HG03342 (cell line): ENCODE results near the gene RPS26.
"Not testable (repeated sequence)": the region's sequence is repeated elsewhere in the genome, so short reads cannot be mapped to it uniquely, and the experiment has no call there.

Experiments used
- ATAC-seq: cut with Tn5 transposase; IDR thresholded peaks from one replicate; pipeline ENCODE4 v1.9.1; 2021; ENCODE audit warnings: mild to moderate bottlenecking, moderate library complexity; ENCODE audit not compliant: unreplicated experiment

The RPS26 gene

DNA sequence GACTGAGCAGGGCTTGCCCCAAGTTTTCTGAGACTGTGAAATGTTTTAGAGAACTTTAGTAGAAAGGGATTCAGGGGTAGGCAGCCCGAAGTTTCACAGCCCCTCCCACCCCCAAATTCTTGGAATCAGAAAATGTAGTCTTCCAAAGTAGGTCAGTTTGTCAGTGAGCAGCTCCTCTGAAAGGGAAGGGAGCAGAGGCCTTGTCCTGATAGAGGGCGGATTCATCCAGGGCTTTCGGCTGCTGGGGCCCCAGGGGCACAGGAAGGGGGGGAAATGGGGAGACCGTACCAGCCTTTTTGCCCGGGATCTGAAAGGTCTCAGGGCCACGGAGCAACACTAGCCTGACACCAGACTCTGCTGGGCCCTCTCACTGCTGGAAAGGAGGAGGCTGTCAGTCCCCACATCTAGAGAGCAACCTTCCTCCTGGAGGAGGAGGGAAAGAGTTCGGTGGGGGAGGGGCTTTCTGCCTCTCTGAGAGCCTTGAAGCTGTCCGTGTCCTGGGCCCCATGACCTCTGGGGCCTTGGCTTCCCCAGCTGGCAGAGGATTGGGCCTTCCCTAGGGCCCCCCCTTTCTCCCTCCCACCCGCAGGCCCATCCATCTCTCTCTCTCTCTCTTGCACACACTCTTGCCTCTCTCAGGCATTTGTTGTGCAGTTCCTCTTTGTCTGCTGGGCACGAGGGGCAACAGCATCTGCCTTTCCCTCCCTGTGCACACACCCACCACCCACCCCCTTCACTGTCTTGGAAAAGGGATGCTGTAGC lies 21.1 kb upstream of the RPS26 start, which contains the start of gene IKZF4:
IKZF4 (plus strand) TSS at position 621 of the 762 bp plus-strand sequence. CDS start 451 bp downstream, outside the sequence.
- no peak for ATAC-seq

DNA sequence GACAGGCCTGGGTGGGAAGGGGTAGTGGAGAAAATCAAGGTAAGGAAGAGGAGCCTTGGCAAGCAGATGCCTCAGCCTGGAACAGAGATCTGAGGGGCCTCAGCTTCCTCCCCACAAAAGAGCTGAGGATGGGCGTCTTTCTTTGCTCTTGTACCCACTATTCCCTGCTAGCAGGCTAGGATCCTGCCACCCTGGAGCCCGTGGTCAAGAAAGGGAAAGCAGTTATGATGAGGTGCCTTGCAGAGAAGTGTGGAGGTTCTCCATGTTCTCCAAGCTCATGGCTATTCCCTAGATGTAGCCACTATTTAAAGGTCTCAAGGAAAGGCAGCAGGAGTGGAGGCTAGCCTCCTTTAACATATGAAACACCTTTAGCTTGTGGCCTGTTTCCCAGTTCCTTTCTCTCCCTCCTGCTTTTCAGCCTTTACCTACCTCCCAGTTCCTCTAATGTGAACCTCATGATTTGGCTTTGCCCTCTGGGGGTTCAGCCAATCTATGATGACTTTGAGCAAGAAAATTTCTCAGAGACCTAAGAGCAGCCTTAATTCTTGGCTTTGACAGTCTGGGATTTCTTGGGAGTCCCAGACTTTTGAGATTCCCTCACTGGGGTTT lies 19.7 kb upstream of the RPS26 start:
- no peak for ATAC-seq

DNA sequence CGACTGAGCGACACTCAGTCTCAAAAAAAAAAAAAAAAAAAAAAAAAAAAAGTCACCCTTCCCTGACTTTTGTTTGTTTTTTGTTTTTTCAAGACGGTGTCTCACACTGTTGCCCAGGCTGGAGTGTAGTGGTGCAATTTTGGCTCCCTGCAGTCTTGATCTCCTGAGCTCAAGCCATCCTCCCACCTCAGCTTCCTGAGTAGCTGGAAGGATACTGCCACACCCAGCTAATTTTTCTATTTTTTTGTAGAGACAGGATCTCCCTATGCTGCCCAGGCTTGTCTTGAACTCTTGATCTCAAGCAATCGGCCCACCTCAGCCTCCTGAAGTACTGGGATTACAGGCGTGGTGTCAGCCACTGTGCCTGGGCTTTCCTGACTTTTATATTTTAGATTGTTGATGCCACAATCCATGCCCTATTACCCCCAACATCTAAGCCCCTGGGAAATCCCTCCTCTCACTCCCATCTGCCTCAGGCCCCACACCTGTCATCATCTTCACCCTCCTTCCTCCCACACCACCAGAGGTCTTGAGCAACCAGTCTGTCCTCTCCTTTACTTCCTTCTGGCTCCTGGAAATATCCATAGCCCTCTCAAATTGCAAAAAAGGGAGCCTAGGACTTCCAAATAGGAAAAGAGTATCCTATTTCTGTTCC lies 13.1 kb upstream of the RPS26 start:
- ATAC-seq, result no peak

DNA sequence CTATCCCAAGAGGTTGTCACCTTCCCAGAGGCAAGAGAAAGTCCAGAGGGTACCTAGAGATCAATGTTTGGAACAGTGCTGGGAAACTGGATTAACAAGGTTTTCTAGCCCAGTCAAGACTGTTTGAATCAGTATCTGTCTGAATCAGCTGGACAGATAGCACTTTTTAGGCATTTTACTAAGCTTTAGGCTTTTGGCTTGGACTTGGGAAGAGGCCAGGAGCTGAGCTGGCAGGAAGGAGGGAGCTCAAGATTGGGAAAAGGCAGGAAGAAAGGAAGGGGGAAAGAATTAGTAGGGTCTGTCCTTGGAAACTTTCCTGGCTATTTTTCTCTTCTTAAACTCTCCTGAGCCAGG lies 12.6 kb upstream of the RPS26 start:
- no peak for ATAC-seq

DNA sequence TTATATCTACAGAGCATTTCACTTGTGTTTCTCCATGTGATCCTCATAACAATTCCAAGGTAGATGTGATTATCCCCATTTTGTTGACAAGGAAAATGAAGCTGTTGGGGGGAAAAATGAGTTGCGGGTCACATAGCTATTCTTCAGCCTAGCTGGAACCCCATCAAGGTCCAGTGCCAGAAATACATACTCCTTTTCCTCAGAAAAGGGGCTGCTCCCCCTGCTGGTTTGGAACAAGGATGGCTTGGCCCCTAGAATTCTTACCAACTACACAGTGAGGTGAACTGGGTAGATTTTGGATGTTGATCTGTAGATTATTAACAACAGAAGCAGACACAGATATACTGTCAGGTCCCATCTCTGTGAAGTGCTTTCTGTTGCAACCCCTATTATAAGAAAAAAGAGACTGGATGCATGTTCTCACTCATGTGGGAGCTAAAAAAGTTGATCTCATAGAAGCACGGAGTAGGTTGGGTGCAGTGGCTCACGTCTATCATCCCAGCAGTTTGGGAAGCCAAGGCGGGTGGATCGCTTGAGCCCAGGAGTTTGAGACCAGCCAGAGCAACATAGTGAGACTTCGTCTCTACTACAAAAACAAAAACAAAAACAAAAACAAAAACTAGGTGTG lies 11.9 kb upstream of the RPS26 start:
- no peak for ATAC-seq

DNA sequence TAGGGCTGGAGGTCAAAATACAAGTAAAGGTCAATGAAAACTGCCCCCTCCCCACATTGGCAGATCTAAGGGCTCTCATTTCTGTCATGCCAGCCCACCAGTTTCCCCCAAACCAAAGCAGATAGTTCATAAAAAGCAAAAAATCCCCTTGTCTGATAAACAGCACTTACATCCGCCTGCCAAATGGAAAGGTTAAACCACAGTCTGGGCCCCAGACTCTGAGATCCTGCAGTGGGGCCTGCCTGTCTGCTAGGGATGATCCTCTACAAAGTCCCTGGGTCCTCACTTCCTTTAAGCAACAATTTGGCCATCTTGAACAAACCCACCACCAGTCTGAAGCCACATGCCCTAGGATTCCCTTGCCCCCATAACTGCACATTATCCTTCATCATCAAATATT lies 9.7 kb upstream of the RPS26 start:
- ATAC-seq, result no peak

DNA sequence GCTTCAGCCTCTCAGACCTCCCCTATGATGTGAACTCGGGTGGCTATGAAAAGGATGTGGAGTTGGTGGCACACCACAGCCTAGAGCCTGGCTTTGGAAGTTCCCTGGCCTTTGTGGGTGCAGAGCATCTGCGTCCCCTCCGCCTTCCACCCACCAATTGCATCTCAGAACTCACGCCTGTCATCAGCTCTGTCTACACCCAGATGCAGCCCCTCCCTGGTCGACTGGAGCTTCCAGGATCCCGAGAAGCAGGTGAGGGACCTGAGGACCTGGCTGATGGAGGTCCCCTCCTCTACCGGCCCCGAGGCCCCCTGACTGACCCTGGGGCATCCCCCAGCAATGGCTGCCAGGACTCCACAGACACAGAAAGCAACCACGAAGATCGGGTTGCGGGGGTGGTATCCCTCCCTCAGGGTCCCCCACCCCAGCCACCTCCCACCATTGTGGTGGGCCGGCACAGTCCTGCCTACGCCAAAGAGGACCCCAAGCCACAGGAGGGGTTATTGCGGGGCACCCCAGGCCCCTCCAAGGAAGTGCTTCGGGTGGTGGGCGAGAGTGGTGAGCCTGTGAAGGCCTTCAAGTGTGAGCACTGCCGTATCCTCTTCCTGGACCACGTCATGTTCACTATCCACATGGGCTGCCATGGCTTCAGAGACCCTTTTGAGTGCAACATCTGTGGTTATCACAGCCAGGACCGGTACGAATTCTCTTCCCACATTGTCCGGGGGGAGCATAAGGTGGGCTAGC lies 7.0 kb upstream of the RPS26 start:
- no peak for ATAC-seq

DNA sequence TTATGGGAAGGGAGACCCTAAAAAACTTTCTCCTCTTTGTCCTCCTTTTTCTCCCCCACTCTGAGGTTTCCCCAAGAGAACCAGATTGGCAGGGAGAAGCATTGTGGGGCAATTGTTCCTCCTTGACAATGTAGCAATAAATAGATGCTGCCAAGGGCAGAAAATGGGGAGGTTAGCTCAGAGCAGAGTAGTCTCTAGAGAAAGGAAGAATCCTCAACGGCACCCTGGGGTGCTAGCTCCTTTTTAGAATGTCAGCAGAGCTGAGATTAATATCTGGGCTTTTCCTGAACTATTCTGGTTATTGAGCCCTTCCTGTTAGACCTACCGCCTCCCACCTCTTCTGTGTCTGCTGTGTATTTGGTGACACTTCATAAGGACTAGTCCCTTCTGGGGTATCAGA lies 4.6 kb upstream of the RPS26 start:
- no peak for ATAC-seq

DNA sequence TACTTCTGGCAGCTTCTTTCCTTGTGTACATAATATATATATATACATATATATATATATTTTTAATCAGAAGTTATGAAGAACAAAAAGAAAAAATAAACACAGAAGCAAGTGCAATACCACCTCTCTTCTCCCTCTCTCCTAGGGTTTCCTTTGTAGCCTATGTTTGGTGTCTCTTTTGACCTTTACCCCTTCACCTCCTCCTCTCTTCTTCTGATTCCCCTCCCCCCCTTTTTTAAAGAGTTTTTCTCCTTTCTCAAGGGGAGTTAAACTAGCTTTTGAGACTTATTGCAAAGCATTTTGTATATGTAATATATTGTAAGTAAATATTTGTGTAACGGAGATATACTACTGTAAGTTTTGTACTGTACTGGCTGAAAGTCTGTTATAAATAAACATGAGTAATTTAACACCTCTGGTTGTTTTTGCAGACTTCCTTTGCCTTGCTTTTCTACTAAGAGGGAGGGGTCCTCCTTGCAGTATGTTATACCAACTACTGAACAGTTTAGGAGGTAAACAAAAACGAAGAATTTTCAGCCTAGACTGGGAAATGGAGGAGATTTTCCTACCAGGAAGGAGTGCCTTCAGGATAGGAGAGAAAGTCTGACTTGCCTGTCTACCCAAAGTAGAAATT lies 3.6 kb upstream of the RPS26 start:
- ATAC-seq, result no peak

DNA sequence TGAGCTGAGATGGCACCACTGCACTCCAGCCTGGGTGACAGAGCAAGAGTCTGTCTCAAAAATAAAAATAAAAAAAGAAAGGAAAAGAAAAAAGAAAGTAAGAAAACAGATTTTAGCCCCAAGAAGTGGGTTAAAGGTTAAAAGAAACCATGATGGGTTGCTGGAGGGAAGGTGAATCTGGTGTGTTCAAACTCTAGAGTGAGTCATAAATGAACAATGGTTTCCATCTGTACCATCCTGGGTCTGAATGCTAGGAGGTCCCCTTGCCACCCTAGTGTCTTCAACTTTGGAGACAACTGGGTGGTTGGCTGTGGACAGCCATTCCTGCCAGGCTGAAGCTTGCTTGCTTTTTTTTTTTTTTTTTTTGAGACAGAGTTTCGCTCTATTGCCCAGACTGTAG lies 1.6 kb upstream of the RPS26 start:
- no peak for ATAC-seq

DNA sequence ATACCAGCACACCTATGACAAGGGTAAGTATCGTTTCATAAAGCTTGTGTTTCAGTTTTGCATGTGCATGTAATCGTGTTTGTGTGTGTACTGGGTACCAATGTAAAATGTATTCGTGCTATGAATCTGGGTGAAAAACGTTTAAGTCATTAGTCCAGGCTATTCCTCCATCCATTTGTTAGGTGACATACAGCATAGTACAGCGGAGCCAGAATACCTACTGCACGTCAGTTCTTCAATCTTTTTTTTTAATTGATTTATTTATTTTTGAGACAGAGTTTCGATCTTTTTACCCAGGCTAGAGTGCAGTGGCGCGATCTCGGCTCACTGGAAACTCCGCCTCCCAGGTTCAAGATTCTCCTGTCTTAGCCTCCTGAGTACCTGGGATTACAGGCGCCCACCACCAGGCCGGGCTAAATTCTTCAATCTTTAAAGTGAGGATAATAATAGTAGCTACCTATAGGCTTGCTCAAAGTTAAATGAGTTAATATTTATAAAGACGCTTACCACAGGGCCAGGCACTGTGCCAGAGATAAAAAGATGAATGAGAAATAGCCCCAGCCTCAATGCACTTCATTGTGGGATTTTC lies 661 bp upstream of the RPS26 start:
- ATAC-seq, result no peak

DNA sequence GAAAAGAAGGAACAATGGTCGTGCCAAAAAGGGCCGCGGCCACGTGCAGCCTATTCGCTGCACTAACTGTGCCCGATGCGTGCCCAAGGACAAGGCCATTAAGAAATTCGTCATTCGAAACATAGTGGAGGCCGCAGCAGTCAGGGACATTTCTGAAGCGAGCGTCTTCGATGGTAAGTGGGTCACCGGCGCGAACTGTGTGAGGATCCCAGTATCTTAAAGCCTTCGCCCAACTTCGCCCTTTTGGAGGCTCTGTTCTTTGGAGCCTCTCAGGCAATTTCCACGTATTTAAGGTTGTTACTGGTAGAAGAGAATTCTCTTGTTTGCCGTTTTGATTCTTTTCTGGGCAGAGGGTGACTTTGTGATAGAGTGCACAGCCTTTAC lies 704 bp downstream of the RPS26 start:
- ATAC-seq, result not testable (repeated sequence)

DNA sequence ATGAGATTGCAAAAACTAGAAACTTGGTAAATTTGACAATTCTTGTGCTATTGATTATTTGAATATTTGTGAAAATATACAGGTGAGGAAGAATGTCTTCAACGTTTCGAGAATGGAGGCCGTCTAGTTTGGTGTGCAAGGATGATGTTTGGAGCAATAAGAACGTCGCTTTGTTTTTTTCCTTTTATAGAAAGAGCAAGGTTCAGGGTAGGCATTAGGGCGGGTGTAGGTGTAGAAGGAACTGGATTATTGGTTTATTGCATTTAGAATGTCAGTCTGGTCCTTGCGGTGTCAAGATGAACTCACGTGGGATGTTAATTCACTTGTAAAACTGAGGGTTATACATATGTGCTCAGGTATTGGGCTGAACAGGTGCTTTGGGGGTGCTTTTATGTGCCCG lies 1.1 kb downstream of the RPS26 start:
- no peak for ATAC-seq

DNA sequence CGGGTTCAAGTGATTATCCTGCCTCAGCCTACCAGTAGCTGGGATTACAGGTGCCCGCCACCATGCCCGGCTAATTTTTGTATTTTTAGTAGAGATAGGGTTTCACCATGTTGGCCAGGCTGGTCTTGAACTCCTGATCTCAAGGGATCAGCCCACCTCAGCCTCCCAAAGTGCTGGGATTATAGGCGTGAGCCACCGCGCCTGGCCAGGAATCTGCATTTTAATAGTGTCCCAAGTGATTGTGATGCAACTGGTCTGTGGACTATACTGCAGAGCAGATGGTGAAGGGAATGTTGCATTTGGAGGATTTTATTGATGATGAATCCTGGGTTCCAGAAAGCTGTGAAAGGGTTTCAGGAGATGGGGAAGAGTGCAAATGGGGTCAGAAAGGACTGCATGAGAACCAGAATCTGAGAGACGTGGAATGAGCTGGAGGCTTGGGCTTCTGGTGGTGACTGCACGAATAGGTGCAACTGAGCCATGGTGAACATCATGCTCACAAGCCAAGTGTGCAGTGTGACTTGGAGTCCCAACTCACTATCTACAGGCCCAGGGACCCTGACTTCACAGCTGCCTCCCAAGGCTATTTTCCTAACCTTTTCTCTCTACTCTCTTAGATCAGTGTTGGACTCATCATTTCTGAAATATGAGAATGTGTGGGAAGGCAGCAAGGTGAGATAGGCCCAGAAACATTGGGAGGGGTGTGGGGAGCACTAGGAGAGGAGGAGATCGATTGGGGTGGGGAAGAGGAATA lies 4.5 kb downstream of the RPS26 start:
- ATAC-seq, result no peak

DNA sequence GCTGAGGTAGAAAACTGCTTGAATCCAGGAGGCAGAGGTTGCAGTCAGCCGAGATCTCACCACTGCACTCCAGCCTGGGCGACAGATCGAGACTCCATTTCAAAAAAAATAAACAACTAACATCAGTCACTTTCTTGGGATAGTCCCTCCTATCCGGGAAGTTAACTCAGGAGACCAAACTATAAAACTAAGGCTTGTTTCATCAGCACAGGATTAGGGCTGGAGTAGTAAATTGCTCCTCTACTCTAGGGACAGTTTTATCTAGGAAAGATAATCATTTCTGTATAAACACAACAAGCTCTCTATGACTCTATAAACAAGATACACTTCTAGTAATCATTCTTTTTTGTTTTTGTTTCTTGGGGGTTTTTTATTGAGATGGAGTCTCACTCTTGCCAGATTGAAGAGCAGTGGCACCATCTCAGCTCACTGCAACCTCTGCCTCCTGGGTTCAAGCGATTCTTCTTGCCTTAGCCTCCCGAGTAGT lies 11.7 kb downstream of the RPS26 start:
- no peak for ATAC-seq

DNA sequence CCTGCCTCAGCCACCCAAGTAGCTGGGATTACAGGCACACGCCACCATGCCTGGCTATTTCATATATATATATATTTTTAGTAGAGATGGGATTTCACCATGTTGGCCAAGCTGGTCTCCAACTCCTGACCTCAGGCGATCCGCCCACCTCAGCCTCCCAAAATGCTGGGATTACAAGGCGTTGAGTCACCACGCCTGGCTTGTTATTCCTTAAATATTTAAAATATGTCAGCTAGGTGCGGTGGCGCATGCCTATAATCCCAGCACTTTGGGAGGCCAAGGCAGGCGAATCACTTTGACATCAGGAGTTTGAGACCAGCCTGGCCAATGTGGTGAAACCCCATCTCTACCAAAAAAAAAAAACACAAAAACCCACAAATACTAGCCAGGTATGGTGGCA lies 18.2 kb downstream of the RPS26 start:
- ATAC-seq, result not testable (repeated sequence)

DNA sequence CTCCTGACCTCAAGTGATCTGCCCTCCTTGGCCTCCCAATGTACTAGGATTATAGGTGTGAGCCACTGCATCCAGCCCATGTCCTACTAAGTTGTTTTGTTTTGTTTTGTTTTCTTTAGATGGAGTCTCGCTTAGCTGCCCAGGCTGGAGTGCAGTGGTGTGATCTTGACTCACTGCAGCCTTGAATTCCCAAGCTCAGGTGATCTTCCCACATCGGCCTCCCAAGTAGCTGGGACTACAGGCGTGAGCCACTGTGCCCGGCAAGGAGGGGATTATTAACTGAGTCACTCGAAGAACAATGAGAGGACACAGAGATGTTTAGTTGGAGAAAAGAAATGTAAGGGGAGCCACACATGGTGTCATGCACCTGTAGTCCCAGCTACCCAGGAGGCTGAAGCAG lies 20.3 kb downstream of the RPS26 start:
- no peak for ATAC-seq

DNA sequence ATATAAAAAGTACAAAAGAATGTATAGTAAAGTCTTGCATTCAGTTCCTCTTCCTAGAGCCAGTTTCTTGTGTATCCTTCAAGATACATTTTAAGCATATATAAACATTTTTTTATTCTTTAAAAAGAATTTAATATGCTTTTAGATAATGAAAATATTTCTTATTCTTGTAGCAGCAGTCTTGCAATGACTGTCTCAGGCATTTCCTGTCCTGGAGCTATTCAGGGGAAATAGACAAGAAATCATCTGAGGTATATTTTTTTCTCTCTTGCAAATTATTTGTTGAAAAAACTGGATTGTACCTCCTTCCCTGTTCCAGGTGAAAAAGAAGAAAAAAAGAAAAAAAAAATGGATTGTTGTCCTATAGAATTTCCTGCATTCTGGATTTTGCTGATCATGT lies 21.3 kb downstream of the RPS26 start:
- no peak for ATAC-seq

DNA sequence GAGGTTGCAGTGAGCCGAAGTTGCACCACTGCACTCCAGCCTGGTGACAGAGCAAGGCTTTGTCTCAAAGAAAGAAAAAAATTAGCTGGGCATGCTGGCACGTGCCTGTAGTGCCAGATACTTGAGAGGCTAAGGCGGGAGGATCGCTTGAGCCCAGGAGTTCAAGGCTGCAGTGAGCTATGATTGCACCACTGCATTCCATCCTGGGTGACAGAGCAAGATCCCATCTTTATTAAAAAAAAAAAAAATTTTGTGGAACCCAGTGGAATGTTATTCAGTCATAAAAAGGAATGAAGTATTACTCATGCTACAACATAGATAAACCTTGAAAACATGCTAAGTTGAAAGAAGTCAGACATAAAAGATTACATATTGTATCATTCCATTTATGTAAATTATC lies 29.9 kb downstream of the RPS26 start:
- ATAC-seq, result no peak
